ENCODE results near the gene ABCB9.

DNA sequence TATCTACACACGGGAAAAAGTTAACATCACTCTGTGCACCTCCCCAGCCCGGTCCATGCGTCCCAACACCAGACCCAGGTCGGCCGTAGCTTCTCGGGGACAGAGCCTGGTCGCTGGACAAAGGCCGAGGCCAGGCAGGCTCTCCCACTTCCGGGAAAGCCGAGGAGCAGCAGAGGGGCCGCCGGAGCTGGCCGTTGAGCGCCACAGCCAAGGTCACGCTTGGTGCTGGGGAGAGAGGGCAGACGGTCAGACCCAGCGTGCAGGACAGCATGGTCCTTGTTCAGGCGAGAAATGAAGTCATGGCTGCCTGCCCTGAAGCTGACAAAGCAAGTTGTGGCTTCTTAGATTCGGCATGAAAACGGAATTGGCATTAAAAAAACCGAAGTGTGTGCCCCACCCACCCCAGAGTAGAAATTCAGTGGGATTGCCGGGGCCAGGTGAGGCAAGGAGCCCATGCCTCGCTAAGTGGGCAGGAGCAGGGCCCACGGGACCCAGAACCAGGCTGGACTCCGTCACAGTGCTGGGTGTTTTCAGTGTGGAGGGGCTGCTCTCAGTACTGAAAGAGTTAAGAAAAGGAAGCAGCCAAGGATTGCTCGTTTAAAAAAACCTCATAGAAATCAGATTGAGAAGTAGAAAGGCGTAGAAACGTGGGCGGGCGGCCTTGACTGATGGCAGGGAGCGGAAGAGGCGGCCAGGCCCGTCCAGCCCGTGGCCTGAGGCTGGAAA is 18.5 kb upstream of the ABCB9 start:
- TF ChIP-seq, protein P1, sequence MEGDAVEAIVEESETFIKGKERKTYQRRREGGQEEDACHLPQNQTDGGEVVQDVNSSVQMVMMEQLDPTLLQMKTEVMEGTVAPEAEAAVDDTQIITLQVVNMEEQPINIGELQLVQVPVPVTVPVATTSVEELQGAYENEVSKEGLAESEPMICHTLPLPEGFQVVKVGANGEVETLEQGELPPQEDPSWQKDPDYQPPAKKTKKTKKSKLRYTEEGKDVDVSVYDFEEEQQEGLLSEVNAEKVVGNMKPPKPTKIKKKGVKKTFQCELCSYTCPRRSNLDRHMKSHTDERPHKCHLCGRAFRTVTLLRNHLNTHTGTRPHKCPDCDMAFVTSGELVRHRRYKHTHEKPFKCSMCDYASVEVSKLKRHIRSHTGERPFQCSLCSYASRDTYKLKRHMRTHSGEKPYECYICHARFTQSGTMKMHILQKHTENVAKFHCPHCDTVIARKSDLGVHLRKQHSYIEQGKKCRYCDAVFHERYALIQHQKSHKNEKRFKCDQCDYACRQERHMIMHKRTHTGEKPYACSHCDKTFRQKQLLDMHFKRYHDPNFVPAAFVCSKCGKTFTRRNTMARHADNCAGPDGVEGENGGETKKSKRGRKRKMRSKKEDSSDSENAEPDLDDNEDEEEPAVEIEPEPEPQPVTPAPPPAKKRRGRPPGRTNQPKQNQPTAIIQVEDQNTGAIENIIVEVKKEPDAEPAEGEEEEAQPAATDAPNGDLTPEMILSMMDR (conservative IDR thresholded peaks at IDR 0.05) = no peak
- TF ChIP-seq ZFX (IDR thresholded peaks at IDR 0.05) = no peak

Measured in C4-2B (cell line).